ENCODE measurements around the gene KISS1R.

DNA sequence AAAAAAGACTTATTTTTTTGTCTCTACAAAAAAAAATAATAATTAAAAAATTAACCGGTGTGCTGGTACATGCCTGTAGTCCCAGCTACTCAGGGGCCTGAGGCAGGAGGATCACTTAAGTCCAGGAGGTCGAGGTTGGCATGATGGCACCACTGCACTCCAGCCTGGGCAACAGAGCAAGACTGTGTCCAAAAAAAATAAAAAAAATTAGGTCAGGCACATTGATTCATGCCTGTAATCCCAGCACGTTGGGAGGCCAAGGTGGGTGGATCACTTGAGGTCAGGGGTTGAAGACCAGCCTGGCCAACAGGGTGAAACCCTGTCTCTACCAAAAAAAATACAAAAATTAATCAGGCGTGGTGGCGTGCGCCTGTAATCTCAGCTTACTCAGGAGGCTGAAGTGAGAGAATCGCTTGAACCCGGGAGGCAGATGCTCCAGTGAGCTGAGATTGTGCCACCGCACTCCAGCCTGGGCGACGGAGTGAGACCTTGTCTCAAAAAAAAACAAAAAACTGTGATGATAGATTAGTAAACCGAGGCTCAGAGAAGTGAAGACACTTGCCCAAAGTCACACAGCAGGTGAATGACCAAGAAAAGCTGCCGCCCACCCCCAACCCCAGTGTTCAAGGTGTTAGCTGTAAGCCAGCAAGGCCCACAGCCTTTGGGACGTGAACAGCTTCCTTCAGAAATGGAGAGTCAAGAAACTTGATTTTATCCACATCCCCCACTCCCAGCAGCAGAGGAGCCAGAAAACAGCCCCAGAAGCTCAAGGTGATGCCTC is 14.5 kb upstream of the KISS1R start:
- TF ChIP-seq GATA2 (IDR thresholded peaks at IDR 0.05; ENCODE audit: low read depth, low read length) (no peak), GATA3 (IDR thresholded peaks at IDR 0.05; ENCODE audit: low read depth, low read length) (no peak)
